KMS-11 (cell line): ENCODE results near the gene H19.

Source experiments
- H2AFZ ChIP-seq: fragments of 200-600 bp; sonication (generic); 2 replicates; pipeline ENCODE4 v1.6.1; 2016; ENCODE audit warnings: antibody characterized with exemption, mixed run types, low read depth
- H3K27ac ChIP-seq: fragments of 200-600 bp; sonication (generic); 2 replicates; pipeline ENCODE4 v1.6.1; 2016; ENCODE audit warnings: mild to moderate bottlenecking, mixed run types
- H3K27me3 ChIP-seq: fragments of 200-600 bp; sonication (generic); 2 replicates; pipeline ENCODE4 v1.6.1; 2017; ENCODE audit warnings: mild to moderate bottlenecking, low read depth, mixed run types, moderate library complexity; ENCODE audit not compliant: insufficient read depth
- H3K36me3 ChIP-seq: fragments of 200-600 bp; sonication (generic); 2 replicates; pipeline ENCODE4 v1.6.1; 2017; ENCODE audit warnings: mild to moderate bottlenecking, mixed run types; ENCODE audit not compliant: insufficient read depth
- H3K4me1 ChIP-seq: fragments of 200-600 bp; sonication (generic); 2 replicates; pipeline ENCODE4 v1.6.1; 2016; ENCODE audit warnings: mild to moderate bottlenecking, low read depth, mixed run types; ENCODE audit not compliant: poor library complexity, severe bottlenecking
- H3K4me2 ChIP-seq: fragments of 200-600 bp; sonication (generic); 2 replicates; pipeline ENCODE4 v1.7.0; 2016; ENCODE audit warnings: mild to moderate bottlenecking, mixed run types
- H3K4me3 ChIP-seq: fragments of 200-600 bp; sonication (generic); IDR thresholded peaks from 2 replicates; pipeline ENCODE4 v1.6.1; 2017; ENCODE audit warnings: low read depth, low read length, mixed read lengths; ENCODE audit not compliant: insufficient read depth
- H3K79me2 ChIP-seq: fragments of 200-600 bp; sonication (generic); 2 replicates; pipeline ENCODE4 v1.6.1; 2016; ENCODE audit warnings: low read depth, mixed run types; ENCODE audit not compliant: insufficient read depth
- H3K9ac ChIP-seq: fragments of 200-600 bp; sonication (generic); 2 replicates; pipeline ENCODE4 v1.6.1; 2016; ENCODE audit warnings: mild to moderate bottlenecking, mixed run types
- H4K20me1 ChIP-seq: fragments of 200-600 bp; sonication (generic); 2 replicates; pipeline ENCODE4 v1.6.1; 2016; ENCODE audit warnings: mild to moderate bottlenecking, mixed run types; ENCODE audit not compliant: insufficient read depth
- TF ChIP-seq, protein P1 (sequence below): fragments of 200-600 bp; sonication (generic); conservative IDR thresholded peaks from 2 replicates; pipeline ENCODE4 v1.6.1; 2017; ENCODE audit warnings: low read depth, mild to moderate bottlenecking, antibody characterized with exemption, low read length, moderate library complexity, mixed read lengths

The H19 gene

DNA sequence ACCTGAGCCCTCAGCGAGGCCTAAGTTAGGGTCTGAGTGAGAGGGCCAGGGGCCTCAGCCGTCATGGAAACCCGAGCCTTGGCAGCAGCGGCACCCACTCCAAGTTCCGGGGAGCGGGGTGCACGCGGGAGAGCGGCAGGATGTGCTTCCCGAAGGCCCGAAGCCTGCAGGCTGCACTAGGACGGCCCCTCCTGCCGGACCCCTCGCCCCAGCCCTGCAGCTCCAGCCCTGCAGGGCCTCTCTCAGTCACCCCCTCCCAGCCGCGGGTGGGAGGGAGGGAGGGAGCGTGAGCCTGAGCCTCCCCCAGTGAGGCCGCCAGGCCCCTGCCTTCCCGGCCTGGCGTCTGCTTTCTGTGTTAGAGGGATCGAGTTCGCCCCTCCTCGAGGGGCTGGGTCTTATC, 27.9 kb downstream of the H19 start:
- H3K4me1 ChIP-seq: no peaks in the 10 kb centered on the region
- no peak overlapping the region for H3K4me3 ChIP-seq
- H3K4me2 ChIP-seq: no peak overlapping the region
- H2AFZ ChIP-seq: no peak overlapping the region
- H4K20me1 ChIP-seq: no peaks in the 10 kb centered on the region
- no peaks in the 10 kb centered on the region for H3K27me3 ChIP-seq
- H3K79me2 ChIP-seq: no peaks in the 10 kb centered on the region
- H3K36me3 ChIP-seq: no peaks in the 10 kb centered on the region
- TF ChIP-seq, protein P1, sequence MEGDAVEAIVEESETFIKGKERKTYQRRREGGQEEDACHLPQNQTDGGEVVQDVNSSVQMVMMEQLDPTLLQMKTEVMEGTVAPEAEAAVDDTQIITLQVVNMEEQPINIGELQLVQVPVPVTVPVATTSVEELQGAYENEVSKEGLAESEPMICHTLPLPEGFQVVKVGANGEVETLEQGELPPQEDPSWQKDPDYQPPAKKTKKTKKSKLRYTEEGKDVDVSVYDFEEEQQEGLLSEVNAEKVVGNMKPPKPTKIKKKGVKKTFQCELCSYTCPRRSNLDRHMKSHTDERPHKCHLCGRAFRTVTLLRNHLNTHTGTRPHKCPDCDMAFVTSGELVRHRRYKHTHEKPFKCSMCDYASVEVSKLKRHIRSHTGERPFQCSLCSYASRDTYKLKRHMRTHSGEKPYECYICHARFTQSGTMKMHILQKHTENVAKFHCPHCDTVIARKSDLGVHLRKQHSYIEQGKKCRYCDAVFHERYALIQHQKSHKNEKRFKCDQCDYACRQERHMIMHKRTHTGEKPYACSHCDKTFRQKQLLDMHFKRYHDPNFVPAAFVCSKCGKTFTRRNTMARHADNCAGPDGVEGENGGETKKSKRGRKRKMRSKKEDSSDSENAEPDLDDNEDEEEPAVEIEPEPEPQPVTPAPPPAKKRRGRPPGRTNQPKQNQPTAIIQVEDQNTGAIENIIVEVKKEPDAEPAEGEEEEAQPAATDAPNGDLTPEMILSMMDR: no peak
- H3K9ac ChIP-seq: no peak overlapping the region
- no peak overlapping the region for H3K27ac ChIP-seq

DNA sequence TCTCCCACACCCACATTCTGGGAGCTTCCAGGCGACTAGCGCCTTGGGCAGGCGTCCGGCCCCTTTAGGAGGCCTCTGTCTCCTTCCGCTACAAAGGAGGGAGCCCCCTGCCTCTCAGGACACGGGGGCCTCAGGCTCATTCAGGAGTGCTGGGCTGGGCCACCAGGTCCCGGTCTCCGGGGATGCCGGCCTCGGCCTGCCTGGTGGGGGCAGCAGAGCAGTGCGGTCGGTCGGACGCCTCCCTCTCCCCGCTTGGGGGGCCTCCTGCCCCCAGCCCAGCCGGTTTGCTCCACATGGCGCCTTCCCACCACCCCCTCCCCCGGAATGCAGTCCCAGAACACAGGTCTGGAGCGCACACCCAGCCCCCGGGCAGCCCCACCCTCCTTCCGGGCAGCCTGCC, 28.6 kb downstream of the H19 start:
- Histone ChIP-seq H3K4me2 (no peak overlapping the region), H2AFZ (no peak overlapping the region), H3K79me2 (no peaks in the 10 kb centered on the region), H3K4me1 (no peaks in the 10 kb centered on the region), H3K27ac (no peak overlapping the region), H4K20me1 (no peaks in the 10 kb centered on the region), H3K4me3 (no peak overlapping the region), H3K27me3 (no peaks in the 10 kb centered on the region), H3K9ac (no peak overlapping the region), H3K36me3 (no peaks in the 10 kb centered on the region)
- TF ChIP-seq, protein P1: no peak

DNA sequence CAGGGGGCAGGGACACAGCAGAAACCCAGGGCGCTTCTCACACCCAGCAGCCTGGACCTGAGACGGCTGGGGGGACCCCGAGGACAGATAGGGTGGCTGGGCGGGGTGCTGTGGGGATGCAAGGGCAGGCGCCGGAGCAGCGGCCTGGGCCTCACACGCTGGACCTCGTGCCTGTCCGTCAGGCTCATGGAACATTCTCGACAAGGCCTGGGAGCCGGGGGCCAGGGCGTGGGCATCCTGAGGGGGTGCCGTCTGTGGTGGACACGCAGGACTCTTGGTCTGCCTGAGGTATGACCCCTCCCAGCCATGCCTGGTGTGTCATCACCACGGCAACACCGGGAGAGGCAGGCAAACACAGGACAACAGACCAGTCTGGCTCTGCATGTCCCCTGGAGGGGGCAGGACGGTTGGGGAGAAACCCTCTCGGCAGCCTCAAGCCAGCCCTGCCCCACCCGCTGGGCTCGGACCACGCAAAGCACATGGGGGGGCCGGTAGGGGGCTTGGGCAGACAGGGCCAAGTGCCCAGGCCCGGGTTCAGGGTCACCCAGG, 29.1 kb downstream of the H19 start:
- TF ChIP-seq, protein P1: no peak
- no peak overlapping the region for H3K9ac ChIP-seq
- H3K36me3 ChIP-seq: no peaks in the 10 kb centered on the region
- H2AFZ ChIP-seq: no peak overlapping the region
- H4K20me1 ChIP-seq: no peaks in the 10 kb centered on the region
- H3K27ac ChIP-seq: no peak overlapping the region
- no peak overlapping the region for H3K4me2 ChIP-seq
- no peaks in the 10 kb centered on the region for H3K79me2 ChIP-seq
- no peaks in the 10 kb centered on the region for H3K27me3 ChIP-seq
- no peak overlapping the region for H3K4me3 ChIP-seq
- no peaks in the 10 kb centered on the region for H3K4me1 ChIP-seq

DNA sequence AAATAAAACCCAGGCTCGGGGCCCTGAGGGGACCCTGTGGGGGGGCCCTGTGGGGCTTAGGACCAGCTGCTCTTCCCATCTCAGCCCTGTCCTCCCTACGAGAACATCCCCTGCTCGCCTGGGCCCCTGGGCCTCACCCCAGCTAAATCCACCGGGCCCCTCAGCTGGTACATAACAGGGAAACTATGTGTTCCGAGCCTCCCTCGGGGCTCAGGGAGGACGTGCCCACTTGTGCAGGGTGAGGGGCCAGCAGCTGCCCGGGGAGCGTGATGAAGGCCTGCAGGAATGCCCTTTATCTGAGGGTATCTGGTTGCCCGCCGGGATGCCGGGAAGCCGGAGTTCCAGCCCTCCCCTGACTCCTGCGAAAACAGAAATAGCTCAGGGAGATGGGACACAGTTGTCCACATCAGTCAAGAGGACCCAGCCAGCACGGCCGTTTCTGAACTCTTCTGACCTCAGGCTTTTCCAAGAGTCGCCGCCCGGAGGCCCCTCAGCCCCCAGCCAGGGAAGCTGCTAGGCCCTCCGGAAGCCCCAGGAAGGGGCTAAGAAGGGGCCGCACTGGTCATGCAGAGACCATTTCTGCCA, 29.9 kb downstream of the H19 start:
- TF ChIP-seq, protein P1: no peak
- Histone ChIP-seq H3K4me1 (no peaks in the 10 kb centered on the region), H3K27me3 (no peaks in the 10 kb centered on the region), H3K79me2 (no peaks in the 10 kb centered on the region), H3K27ac (no peak overlapping the region), H3K4me2 (no peak overlapping the region), H4K20me1 (no peaks in the 10 kb centered on the region), H3K4me3 (no peak overlapping the region), H3K36me3 (no peaks in the 10 kb centered on the region), H2AFZ (no peak overlapping the region), H3K9ac (no peak overlapping the region)
